ENCODE data around the gene GRK4. TPM values are rescaled to one million over a fixed set of nuclear protein-coding genes. Genes with fewer than 3 reads are reported as not detected.
A peak's percentile ranks its signal among the peaks of the same experiment; 100 is the strongest.

GRK4 gene
- total and polyA plus RNA-seq, 5 donors: 8.4 to 13.1 (median 11.9) TPM

DNA sequence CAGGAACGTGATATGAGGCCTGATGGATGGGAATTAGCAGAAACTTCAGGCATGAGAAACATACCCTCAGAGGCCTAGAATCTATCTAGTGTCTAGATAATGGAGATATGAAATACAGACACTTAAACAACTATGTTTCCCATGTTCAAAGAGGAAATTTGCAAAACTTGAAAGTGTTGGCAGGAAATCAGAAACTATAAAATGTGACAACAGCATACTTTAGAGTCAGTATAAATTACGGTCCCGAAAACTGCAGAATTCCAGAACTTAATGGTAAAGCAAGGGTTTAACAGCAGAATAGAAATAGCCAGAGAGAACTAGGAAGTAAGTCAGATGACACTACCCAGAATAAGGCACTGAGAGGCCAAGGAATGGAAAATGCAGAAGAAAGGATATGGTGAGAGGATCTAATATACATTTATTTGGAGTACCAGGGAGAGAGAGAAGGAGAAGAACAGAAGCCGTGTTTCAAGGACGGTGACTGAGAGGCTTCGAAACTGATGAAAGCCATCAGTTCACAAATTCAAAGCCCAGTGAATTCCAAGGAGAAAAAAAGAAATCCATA lies 103.5 kb downstream of the GRK4 start:
- 90% methylated on average over 6 of the region's 6 CpGs for WGBS
- Histone ChIP-seq H3K4me1 (ENCODE audit: control insufficient read depth, insufficient read depth, low read length) (no peaks in the 10 kb centered on the region), H3K27me3 (ENCODE audit: control insufficient read depth, insufficient read depth) (no peaks in the 10 kb centered on the region), H3K9me3 (ENCODE audit: control insufficient read depth, low read length) (no peaks in the 10 kb centered on the region), H3K27ac (ENCODE audit: low read length) (no peak overlapping the region), H3K4me3 (ENCODE audit: low read length) (no peak overlapping the region)
- DNase-seq: no peak
- ATAC-seq: no peak
- intact Hi-C loops (cut with DNase I): no loop called here

DNA sequence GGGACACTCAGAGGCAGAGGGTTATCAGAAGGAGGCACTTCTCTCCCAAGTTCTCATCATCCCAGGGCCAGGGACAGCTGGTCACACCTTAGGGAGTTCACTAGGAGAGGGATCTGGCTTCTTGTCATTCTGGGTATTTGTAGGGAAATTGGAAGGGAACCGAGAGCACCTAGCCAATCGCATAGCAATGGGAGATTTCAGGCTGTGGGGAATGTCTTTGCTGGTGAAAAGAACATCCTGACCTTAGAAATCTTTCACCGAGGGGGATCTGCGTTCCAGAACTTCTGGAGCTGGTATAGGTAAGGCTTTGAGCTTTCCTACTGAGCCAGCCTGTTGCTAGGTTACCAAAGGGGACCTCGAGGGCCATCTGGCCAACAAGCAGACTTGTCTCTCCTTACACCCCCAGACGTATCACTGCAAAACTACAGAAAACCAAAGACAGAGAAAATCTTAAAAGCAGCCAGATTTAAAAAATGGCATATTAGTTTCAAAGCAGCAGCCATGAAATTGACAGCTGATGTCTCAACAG lies 104.2 kb downstream of the GRK4 start:
- no peak for DNase-seq

DNA sequence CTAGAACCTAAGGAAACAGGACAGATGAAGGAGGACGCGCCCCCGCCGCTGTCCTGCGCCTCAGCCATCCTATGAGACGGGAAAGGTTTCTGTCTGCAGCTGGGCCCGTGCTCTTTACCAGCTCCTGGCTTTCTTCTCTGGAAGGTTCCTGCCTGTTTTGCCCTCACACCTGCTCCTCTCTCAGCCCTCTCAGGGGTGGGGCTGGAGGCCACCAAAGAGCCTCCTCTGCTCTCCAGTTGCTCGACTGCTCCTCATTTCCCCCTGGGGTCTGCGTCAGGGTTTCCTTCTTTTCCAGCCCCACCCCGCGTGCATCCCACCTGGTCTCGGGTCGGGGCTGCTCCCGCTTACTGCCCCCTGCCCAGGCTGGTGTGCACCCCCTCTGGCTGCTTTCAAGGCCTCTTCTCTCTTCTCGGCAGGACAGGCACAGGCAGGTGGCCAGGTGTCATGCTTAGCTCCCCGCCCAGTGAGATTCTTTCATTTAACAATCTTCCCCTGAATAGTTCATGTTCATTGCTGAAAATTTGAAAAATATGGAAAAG lies 106.4 kb downstream of the GRK4 start:
- ATAC-seq: no peak
- intact Hi-C loops (cut with DNase I): no loop called here

More for the DNA sequence above, 104.2 kb downstream of the GRK4 start:
- Histone ChIP-seq H3K4me3 (ENCODE audit: low read length) (no peak overlapping the region), H3K4me1 (ENCODE audit: control insufficient read depth, insufficient read depth, low read length) (no peaks in the 10 kb centered on the region), H3K27me3 (ENCODE audit: control insufficient read depth, insufficient read depth) (no peaks in the 10 kb centered on the region), H3K27ac (ENCODE audit: low read length) (no peak overlapping the region), H3K9me3 (ENCODE audit: control insufficient read depth, low read length) (no peaks in the 10 kb centered on the region)
- WGBS: 84% methylated on average over 6 of the region's 6 CpGs
- intact Hi-C loops (cut with DNase I): no loop called here
- no peak for ATAC-seq

DNA sequence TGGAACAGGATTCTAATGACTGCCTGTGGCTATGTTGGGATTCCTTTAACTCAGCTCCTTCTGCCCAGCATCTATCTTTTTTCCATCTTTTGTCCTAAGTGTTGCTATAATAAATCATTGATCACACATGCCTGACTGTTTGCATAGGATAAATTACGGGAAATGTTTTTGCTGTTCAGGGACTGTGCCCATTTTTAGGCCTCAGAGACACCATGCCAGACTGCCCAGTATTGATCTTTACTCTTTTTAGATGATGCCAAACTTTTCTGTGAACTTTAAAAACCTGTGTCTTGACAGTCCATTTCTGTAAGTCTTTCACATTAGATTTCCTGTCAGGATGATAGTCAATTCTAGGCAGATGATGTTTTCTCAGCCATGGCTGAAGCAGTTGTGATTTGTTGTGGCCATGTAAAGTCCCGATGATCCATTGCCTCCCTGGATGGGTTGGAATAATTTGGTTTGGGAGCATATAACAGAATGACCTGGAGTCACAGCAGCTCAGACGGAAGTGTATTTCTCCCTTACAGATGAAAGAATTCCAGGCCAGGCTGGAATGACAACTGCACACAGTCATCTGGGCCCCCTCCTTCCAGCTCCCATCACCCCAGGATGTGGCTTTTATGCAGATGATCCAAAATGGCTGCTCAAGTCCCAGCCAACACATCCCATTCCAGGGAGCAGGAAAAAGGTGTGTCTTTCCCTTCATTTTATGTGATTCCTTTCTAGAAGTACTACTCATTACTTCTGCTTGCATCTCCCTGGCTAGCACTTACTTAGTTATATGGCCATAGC lies 107.5 kb downstream of the GRK4 start:
- WGBS: 75% methylated on average over 3 of the region's 3 CpGs
- no peak overlapping the region for H3K27ac ChIP-seq (ENCODE audit: low read length)
- peaks cover 1% of the 10 kb centered on the region for H3K4me1 ChIP-seq (ENCODE audit: control insufficient read depth, insufficient read depth, low read length)
- DNase-seq: no peak
- no peak overlapping the region for H3K4me3 ChIP-seq (ENCODE audit: low read length)
- H3K9me3 ChIP-seq (ENCODE audit: control insufficient read depth, low read length): no peaks in the 10 kb centered on the region
- intact Hi-C loops (cut with DNase I): no loop called here
- no peak for ATAC-seq
- no peaks in the 10 kb centered on the region for H3K27me3 ChIP-seq (ENCODE audit: control insufficient read depth, insufficient read depth)

More for the DNA sequence above, 106.4 kb downstream of the GRK4 start:
- H3K27ac ChIP-seq (ENCODE audit: low read length): no peak overlapping the region
- no peak overlapping the region for H3K4me3 ChIP-seq (ENCODE audit: low read length)
- WGBS: 77% methylated on average over 16 of the region's 16 CpGs
- no peaks in the 10 kb centered on the region for H3K4me1 ChIP-seq (ENCODE audit: control insufficient read depth, insufficient read depth, low read length)
- no peaks in the 10 kb centered on the region for H3K9me3 ChIP-seq (ENCODE audit: control insufficient read depth, low read length)
- no peak for DNase-seq
- no peaks in the 10 kb centered on the region for H3K27me3 ChIP-seq (ENCODE audit: control insufficient read depth, insufficient read depth)

DNA sequence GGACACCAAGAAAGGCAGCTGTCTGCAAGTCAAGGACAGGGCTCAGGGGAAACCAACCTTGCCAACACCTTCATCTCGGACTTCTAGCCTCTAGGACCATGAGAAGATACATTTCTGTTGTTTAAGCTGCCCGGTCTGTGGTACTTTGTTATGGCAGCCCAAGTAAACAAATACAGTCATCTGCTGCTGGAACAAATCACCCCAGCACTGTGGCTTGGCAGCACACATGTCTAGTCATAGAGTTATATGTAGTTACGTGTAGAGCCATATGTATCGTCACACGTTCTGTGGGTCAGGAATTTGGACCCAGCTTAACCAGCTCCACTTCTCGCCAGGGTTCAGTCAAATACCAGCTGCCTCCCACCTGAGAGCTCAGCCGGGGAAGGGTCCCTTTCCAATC lies 108.4 kb downstream of the GRK4 start:
- Histone ChIP-seq H3K27ac (ENCODE audit: low read length) (no peak overlapping the region), H3K4me3 (ENCODE audit: low read length) (no peak overlapping the region), H3K9me3 (ENCODE audit: control insufficient read depth, low read length) (no peaks in the 10 kb centered on the region), H3K4me1 (ENCODE audit: control insufficient read depth, insufficient read depth, low read length) (peaks cover 2% of the 10 kb centered on the region), H3K27me3 (ENCODE audit: control insufficient read depth, insufficient read depth) (no peaks in the 10 kb centered on the region)
- DNase-seq: no peak
- ATAC-seq: no peak
- 77% methylated on average over 7 of the region's 7 CpGs for WGBS
- intact Hi-C loops (cut with DNase I): no loop called here

DNA sequence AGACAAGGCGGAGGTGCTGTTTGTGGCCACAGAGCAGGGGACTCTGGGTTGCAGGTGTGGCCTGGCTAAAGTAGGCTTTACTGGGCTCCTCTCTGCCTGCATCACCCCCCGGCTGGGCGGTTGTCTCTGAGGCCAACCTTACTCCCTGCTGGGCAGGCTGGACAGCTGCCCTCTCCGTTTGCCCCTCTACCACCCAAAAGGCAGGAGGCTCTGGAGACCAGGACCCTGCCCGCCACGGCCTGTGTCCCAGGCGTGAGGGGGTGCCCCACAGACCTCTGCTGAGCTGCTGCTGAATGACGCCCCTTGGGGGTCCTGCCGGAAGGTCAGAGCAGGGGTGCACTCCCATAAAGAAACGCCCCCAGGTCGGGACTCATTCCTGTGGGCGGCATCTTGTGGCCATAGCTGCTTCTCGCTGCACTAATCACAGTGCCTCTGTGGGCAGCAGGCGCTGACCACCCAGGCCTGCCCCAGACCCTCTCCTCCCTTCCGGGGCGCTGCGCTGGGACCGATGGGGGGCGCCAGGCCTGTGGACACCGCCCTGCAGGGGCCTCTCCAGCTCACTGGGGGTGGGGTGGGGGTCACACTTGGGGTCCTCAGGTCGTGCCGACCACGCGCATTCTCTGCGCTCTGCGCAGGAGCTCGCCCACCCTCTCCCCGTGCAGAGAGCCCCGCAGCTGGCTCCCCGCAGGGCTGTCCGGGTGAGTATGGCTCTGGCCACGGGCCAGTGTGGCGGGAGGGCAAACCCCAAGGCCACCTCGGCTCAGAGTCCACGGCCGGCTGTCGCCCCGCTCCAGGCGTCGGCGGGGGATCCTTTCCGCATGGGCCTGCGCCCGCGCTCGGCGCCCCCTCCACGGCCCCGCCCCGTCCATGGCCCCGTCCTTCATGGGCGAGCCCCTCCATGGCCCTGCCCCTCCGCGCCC lies 110.0 kb downstream of the GRK4 start:
- DNase-seq: peak; percentile 43 to 78 (median 69)
- peak overlapping the region; percentile 53 for H3K27ac ChIP-seq (ENCODE audit: low read length)
- WGBS: 10% methylated on average over 53 of the region's 54 CpGs

DNA sequence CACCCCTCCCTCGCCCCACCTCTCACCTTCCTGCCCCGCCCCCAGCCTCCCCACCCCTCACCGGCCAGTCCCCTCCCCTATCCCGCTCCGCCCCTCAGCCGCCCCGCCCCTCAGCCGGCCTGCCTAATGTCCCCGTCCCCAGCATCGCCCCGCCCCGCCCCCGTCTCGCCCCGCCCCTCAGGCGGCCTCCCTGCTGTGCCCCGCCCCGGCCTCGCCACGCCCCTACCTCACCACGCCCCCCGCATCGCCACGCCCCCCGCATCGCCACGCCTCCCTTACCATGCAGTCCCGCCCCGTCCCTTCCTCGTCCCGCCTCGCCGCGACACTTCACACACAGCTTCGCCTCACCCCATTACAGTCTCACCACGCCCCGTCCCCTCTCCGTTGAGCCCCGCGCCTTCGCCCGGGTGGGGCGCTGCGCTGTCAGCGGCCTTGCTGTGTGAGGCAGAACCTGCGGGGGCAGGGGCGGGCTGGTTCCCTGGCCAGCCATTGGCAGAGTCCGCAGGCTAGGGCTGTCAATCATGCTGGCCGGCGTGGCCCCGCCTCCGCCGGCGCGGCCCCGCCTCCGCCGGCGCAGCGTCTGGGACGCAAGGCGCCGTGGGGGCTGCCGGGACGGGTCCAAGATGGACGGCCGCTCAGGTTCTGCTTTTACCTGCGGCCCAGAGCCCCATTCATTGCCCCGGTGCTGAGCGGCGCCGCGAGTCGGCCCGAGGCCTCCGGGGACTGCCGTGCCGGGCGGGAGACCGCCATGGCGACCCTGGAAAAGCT lies 110.9 kb downstream of the GRK4 start, which contains the start of the genes HTT and HTT-AS:
HTT (plus strand) TSS at position 604 of the 768 bp plus-strand sequence; CDS start at position 749, 145 bp downstream.
HTT-AS (minus strand) TSS at position 461 of the 768 bp plus-strand sequence.
- Histone ChIP-seq H3K4me1 (ENCODE audit: control insufficient read depth, insufficient read depth, low read length) (peaks cover 2% of the 10 kb centered on the region), H3K9me3 (ENCODE audit: control insufficient read depth, low read length) (no peaks in the 10 kb centered on the region), H3K27ac (ENCODE audit: low read length) (peak within 1 kb of the TSS; percentile 60), H3K27me3 (ENCODE audit: control insufficient read depth, insufficient read depth) (no peaks in the 10 kb centered on the region), H3K4me3 (ENCODE audit: low read length) (peak within 1 kb of the TSS; percentile 70)
- ATAC-seq (peak; percentile 93 to 94), DNase-seq (peak; percentile 97 to 100 (median 98))
- intact Hi-C loops (cut with DNase I): no loop called here
- 1% methylated on average over 81 of the region's 81 CpGs for WGBS

More for the DNA sequence above, 110.0 kb downstream of the GRK4 start:
- intact Hi-C loops (cut with DNase I): no loop called here
- H3K9me3 ChIP-seq (ENCODE audit: control insufficient read depth, low read length): no peaks in the 10 kb centered on the region
- no peaks in the 10 kb centered on the region for H3K27me3 ChIP-seq (ENCODE audit: control insufficient read depth, insufficient read depth)
- H3K4me3 ChIP-seq (ENCODE audit: low read length): peak overlapping the region; percentile 70
- peak; percentile 0 for ATAC-seq
- peaks cover 2% of the 10 kb centered on the region for H3K4me1 ChIP-seq (ENCODE audit: control insufficient read depth, insufficient read depth, low read length)

DNA sequence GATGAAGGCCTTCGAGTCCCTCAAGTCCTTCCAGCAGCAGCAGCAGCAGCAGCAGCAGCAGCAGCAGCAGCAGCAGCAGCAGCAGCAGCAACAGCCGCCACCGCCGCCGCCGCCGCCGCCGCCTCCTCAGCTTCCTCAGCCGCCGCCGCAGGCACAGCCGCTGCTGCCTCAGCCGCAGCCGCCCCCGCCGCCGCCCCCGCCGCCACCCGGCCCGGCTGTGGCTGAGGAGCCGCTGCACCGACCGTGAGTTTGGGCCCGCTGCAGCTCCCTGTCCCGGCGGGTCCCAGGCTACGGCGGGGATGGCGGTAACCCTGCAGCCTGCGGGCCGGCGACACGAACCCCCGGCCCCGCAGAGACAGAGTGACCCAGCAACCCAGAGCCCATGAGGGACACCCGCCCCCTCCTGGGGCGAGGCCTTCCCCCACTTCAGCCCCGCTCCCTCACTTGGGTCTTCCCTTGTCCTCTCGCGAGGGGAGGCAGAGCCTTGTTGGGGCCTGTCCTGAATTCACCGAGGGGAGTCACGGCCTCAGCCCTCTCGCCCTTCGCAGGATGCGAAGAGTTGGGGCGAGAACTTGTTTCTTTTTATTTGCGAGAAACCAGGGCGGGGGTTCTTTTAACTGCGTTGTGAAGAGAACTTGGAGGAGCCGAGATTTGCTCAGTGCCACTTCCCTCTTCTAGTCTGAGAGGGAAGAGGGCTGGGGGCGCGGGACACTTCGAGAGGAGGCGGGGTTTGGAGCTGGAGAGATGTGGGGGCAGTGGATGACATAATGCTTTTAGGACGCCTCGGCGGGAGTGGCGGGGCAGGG lies 111.7 kb downstream of the GRK4 start:
- no peak for ATAC-seq
- under 1% methylated on average over 60 of the region's 60 CpGs for WGBS
- Histone ChIP-seq H3K27ac (ENCODE audit: low read length) (peak overlapping the region; percentile 60), H3K9me3 (ENCODE audit: control insufficient read depth, low read length) (no peaks in the 10 kb centered on the region), H3K4me3 (ENCODE audit: low read length) (peak overlapping the region; percentile 33), H3K4me1 (ENCODE audit: control insufficient read depth, insufficient read depth, low read length) (peaks cover 2% of the 10 kb centered on the region), H3K27me3 (ENCODE audit: control insufficient read depth, insufficient read depth) (no peaks in the 10 kb centered on the region)
- DNase-seq: peak; percentile 62 to 80 (median 67)
- intact Hi-C loops (cut with DNase I): no loop called here

DNA sequence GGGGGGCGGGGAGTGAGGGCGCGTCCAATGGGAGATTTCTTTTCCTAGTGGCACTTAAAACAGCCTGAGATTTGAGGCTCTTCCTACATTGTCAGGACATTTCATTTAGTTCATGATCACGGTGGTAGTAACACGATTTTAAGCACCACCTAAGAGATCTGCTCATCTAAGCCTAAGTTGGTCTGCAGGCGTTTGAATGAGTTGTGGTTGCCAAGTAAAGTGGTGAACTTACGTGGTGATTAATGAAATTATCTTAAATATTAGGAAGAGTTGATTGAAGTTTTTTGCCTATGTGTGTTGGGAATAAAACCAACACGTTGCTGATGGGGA lies 112.2 kb downstream of the GRK4 start:
- Histone ChIP-seq H3K4me1 (ENCODE audit: control insufficient read depth, insufficient read depth, low read length) (peaks cover 2% of the 10 kb centered on the region), H3K4me3 (ENCODE audit: low read length) (peak overlapping the region; percentile 33), H3K9me3 (ENCODE audit: control insufficient read depth, low read length) (no peaks in the 10 kb centered on the region), H3K27me3 (ENCODE audit: control insufficient read depth, insufficient read depth) (no peaks in the 10 kb centered on the region), H3K27ac (ENCODE audit: low read length) (no peak overlapping the region)
- intact Hi-C loops (cut with DNase I): no loop called here
- DNase-seq (no peak), ATAC-seq (no peak)
- under 1% methylated on average over 8 of the region's 8 CpGs for WGBS

Measured in right cardiac atrium (tissue), 5 donors.